Panc1 (cell line): ENCODE measurements around the gene PRLHR. TPM values are rescaled to one million over a fixed set of nuclear protein-coding genes. Genes with fewer than 3 reads are reported as not detected.

Experiments
- ATAC-seq: fragments of 200-7000 bp; cut with Tn5 transposase; 2 replicates; pipeline ENCODE4 v1.9.1; 2020; ENCODE audit warnings: mild to moderate bottlenecking, moderate library complexity
- BruUV-seq: library from RNA; stranded (reverse); fragments of 400-500 nt; replicated peaks from 2 replicates; lab custom pipeline; 2021; lab: Mats Ljungman, UMichigan
- CTCF ChIA-PET: fragments of 300-600 bp; sonication (Branson Sonifier 250); formaldehyde crosslinking; loops from one replicate; lab custom pipeline; 2022; ENCODE audit warnings: antibody characterized with exemption; lab: Charles Lee
- POLR2A ChIA-PET: fragments of 300-600 bp; sonication (Branson Sonifier 250); formaldehyde crosslinking; loops from one replicate; lab custom pipeline; 2022; ENCODE audit warnings: antibody characterized with exemption; lab: Charles Lee
- DNase-seq: peaks from one replicate; pipeline ENCODE4 v3.0.0-alpha.2; 2010; ENCODE audit warnings: low read depth, low spot score
- H3K27ac ChIP-seq: 2 replicates; pipeline ENCODE4 v1.5.1; 2011; ENCODE audit warnings: mild to moderate bottlenecking, low read length, inconsistent platforms
- H3K27me3 ChIP-seq: fragments of 200-500 bp; sonication (Bioruptor generic); 2 replicates; pipeline ENCODE4 v1.6.0; 2014; ENCODE audit warnings: low read length, inconsistent platforms; ENCODE audit not compliant: control insufficient read depth, insufficient read depth
- H3K36me3 ChIP-seq: fragments of 200-500 bp; sonication (Bioruptor generic); 2 replicates; pipeline ENCODE4 v1.5.1; 2014; ENCODE audit warnings: inconsistent platforms, mild to moderate bottlenecking, low read length, moderate library complexity; ENCODE audit not compliant: control insufficient read depth, insufficient read depth
- H3K4me1 ChIP-seq: 2 replicates; pipeline ENCODE4 v1.5.1; 2011; ENCODE audit warnings: inconsistent platforms, mild to moderate bottlenecking, low read length, moderate library complexity; ENCODE audit not compliant: control insufficient read depth, insufficient read depth
- H3K4me3 ChIP-seq, 2 experiments: 2 replicates each; pipeline ENCODE4 v1.5.1; 2011 to 2012; ENCODE audit warnings: low read depth in 2 of 2, low read length in 2 of 2, mild to moderate bottlenecking in 2 of 2, inconsistent platforms in 1 of 2, moderate library complexity in 1 of 2
- H3K9me3 ChIP-seq: fragments of 200-500 bp; sonication (Bioruptor generic); 2 replicates; pipeline ENCODE4 v1.5.1; 2014; ENCODE audit warnings: low read depth, mild to moderate bottlenecking, inconsistent platforms, low read length, moderate library complexity; ENCODE audit not compliant: control insufficient read depth, insufficient read depth
- POLR2AphosphoS5 ChIP-seq: IDR thresholded peaks from 2 replicates; pipeline ENCODE4 v1.6.1; 2012; ENCODE audit warnings: mild to moderate bottlenecking, low read depth, low read length, moderate library complexity
- SIN3A ChIP-seq: IDR thresholded peaks from 2 replicates; pipeline ENCODE4 v1.6.1; 2012; ENCODE audit warnings: low read depth, mild to moderate bottlenecking, low read length, moderate library complexity, borderline replicate concordance; ENCODE audit not compliant: insufficient read depth
- TCF7L2 ChIP-seq: IDR thresholded peaks from 2 replicates; pipeline ENCODE4 v1.6.1; 2011; ENCODE audit warnings: mild to moderate bottlenecking, low read depth, low read length, inconsistent platforms
- in situ Hi-C: cut with HindIII; loops from 2 replicates; pipeline ENCODE4 v1.10.0; 2016; ENCODE audit warnings: low sequenced_read_pairs, low pct_unique_long_range_greater_than_20kb
- intact Hi-C: fragments of 100-400 bp; cut with micrococcal nuclease; formaldehyde crosslinking; loops from one replicate; pipeline ENCODE4 v1.10.0; 2022; ENCODE audit not compliant: unreplicated experiment
- total RNA-seq: library from RNA; stranded (reverse); gene quantifications from one replicate; pipeline ENCODE4 v1.2.1, GENCODE V29; 2021; ENCODE audit not compliant: unreplicated experiment
- TF ChIP-seq, protein P1 (sequence below), 2 experiments: IDR thresholded peaks; 2 replicates each; pipeline ENCODE4 v1.6.1; 2011 to 2012; ENCODE audit warnings: low read depth in 2 of 2, control low read depth in 1 of 2, low read length in 1 of 2, mild to moderate bottlenecking in 1 of 2, moderate library complexity in 1 of 2; ENCODE audit not compliant: insufficient read depth in 1 of 2
- TF ChIP-seq, protein P2 (sequence below): fragments of 450-650 bp; IDR thresholded peaks from 2 replicates; pipeline ENCODE4 v1.5.1; 2017; ENCODE audit warnings: mild to moderate bottlenecking

The PRLHR gene
- total RNA-seq, 1 experiment from 2014 or later: not detected

GRCh38 chr10:118583611-118584010 is 11.8 kb downstream of the PRLHR start:
- intact Hi-C loops: no loop called here
- ChIA-PET POLR2A (no interaction called here), CTCF (no interaction called here)
- Histone ChIP-seq H3K36me3 (no peaks in the 10 kb centered on the region), H3K27ac (no peak overlapping the region), H3K4me3 (no peak overlapping the region), H3K27me3 (peaks cover 2% of the 10 kb centered on the region), H3K9me3 (no peaks in the 10 kb centered on the region), H3K4me1 (no peaks in the 10 kb centered on the region)
- in situ Hi-C loops: loop anchor here (25.0 kb wide), 1 partner anchor 129 kb away; no protein-coding TSS in a partner anchor
- no TSS peak for BruUV-seq
- TF ChIP-seq, protein P1, sequence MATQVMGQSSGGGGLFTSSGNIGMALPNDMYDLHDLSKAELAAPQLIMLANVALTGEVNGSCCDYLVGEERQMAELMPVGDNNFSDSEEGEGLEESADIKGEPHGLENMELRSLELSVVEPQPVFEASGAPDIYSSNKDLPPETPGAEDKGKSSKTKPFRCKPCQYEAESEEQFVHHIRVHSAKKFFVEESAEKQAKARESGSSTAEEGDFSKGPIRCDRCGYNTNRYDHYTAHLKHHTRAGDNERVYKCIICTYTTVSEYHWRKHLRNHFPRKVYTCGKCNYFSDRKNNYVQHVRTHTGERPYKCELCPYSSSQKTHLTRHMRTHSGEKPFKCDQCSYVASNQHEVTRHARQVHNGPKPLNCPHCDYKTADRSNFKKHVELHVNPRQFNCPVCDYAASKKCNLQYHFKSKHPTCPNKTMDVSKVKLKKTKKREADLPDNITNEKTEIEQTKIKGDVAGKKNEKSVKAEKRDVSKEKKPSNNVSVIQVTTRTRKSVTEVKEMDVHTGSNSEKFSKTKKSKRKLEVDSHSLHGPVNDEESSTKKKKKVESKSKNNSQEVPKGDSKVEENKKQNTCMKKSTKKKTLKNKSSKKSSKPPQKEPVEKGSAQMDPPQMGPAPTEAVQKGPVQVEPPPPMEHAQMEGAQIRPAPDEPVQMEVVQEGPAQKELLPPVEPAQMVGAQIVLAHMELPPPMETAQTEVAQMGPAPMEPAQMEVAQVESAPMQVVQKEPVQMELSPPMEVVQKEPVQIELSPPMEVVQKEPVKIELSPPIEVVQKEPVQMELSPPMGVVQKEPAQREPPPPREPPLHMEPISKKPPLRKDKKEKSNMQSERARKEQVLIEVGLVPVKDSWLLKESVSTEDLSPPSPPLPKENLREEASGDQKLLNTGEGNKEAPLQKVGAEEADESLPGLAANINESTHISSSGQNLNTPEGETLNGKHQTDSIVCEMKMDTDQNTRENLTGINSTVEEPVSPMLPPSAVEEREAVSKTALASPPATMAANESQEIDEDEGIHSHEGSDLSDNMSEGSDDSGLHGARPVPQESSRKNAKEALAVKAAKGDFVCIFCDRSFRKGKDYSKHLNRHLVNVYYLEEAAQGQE (IDR thresholded peaks at IDR 0.05; ENCODE audit: insufficient read depth in 1 of 2, low read depth in 2 of 2, low read length in 1 of 2): no peak
- no peak for TF ChIP-seq POLR2AphosphoS5
- TF ChIP-seq, protein P2, sequence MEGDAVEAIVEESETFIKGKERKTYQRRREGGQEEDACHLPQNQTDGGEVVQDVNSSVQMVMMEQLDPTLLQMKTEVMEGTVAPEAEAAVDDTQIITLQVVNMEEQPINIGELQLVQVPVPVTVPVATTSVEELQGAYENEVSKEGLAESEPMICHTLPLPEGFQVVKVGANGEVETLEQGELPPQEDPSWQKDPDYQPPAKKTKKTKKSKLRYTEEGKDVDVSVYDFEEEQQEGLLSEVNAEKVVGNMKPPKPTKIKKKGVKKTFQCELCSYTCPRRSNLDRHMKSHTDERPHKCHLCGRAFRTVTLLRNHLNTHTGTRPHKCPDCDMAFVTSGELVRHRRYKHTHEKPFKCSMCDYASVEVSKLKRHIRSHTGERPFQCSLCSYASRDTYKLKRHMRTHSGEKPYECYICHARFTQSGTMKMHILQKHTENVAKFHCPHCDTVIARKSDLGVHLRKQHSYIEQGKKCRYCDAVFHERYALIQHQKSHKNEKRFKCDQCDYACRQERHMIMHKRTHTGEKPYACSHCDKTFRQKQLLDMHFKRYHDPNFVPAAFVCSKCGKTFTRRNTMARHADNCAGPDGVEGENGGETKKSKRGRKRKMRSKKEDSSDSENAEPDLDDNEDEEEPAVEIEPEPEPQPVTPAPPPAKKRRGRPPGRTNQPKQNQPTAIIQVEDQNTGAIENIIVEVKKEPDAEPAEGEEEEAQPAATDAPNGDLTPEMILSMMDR: no peak
- no peak for TF ChIP-seq SIN3A
- TF ChIP-seq TCF7L2: no peak
- no peak for ATAC-seq
- DNase-seq: no peak

DNA sequence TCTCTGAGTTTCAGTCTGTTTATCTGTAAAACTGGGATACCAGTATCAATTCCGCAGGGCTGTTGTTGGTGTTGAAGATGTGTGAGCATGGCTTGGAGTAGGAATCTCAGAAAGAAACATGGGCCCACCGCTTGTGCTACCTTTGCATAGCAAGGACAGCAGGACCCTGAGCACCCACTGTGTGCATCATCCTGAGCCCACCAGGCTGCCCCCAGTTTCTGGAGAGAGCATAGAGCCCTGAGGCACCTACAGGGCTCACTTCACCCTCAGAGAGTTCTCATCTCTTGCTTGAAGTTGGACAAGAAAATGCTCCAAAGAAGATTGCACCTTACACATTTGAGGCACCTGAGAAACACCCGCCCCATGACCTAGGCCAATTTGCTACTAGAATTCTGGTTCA is 12.9 kb downstream of the PRLHR start:
- no peak overlapping the region for H3K27ac ChIP-seq
- no peak overlapping the region for H3K4me3 ChIP-seq
- in situ Hi-C loops (loop anchor here (25.0 kb wide), 1 partner anchor 130 kb away; no protein-coding TSS in a partner anchor), intact Hi-C loops (no loop called here)
- ATAC-seq (no peak), DNase-seq (no peak)
- no peaks in the 10 kb centered on the region for H3K4me1 ChIP-seq
- peaks cover 5% of the 10 kb centered on the region for H3K27me3 ChIP-seq
- ChIA-PET POLR2A (no interaction called here), CTCF (no interaction called here)
- H3K9me3 ChIP-seq: no peaks in the 10 kb centered on the region
- no peaks in the 10 kb centered on the region for H3K36me3 ChIP-seq
- no TSS peak for BruUV-seq
- TF ChIP-seq SIN3A (no peak), POLR2AphosphoS5 (no peak), TCF7L2 (no peak)
- TF ChIP-seq, protein P1 (IDR thresholded peaks at IDR 0.05; ENCODE audit: insufficient read depth in 1 of 2, low read depth in 2 of 2, low read length in 1 of 2): no peak
- TF ChIP-seq, protein P2: no peak
